Trophoblast cell (in vitro differentiated cells and primary cell): ENCODE results near the gene RPUSD2.

Experiments used
- DNase-seq, 2 donors: peaks; one replicate each; pipeline ENCODE4 v3.0.0-alpha.2; 2016
- H2AFZ ChIP-seq: 2 replicates; pipeline ENCODE4 v1.6.1; 2013; ENCODE audit warnings: low read length, moderate library complexity, mild to moderate bottlenecking; ENCODE audit not compliant: insufficient read depth, poor library complexity
- H2AK5ac ChIP-seq: 2 replicates; pipeline ENCODE4 v1.6.1; 2013; ENCODE audit warnings: mild to moderate bottlenecking, low read length
- H2BK120ac ChIP-seq: 2 replicates; pipeline ENCODE4 v1.6.1; 2013; ENCODE audit warnings: low read length, mild to moderate bottlenecking, moderate library complexity; ENCODE audit not compliant: insufficient read depth, poor library complexity
- H2BK12ac ChIP-seq: 2 replicates; pipeline ENCODE4 v1.6.1; 2013; ENCODE audit warnings: mild to moderate bottlenecking, low read length, moderate library complexity
- H2BK5ac ChIP-seq: 2 replicates; pipeline ENCODE4 v1.6.1; 2013; ENCODE audit warnings: low read length, low read depth, moderate library complexity, mild to moderate bottlenecking; ENCODE audit not compliant: poor library complexity
- H3K14ac ChIP-seq: 2 replicates; pipeline ENCODE4 v1.6.1; 2013; ENCODE audit warnings: mild to moderate bottlenecking, low read length
- H3K18ac ChIP-seq: 2 replicates; pipeline ENCODE4 v1.6.1; 2013; ENCODE audit warnings: mild to moderate bottlenecking, low read length
- H3K23ac ChIP-seq: 2 replicates; pipeline ENCODE4 v1.6.1; 2013; ENCODE audit warnings: low read length
- H3K27ac ChIP-seq: 2 replicates; pipeline ENCODE4 v1.5.1; 2013; ENCODE audit warnings: low read depth, mild to moderate bottlenecking, inconsistent platforms, low read length, moderate library complexity
- H3K27me3 ChIP-seq: 2 replicates; pipeline ENCODE4 v1.6.1; 2013; ENCODE audit warnings: inconsistent platforms, mild to moderate bottlenecking, low read length, moderate library complexity; ENCODE audit not compliant: insufficient read depth
- H3K36me3 ChIP-seq, 2 experiments: 1 replicate in 1 of 2; 2 replicates in 1 of 2; pipeline ENCODE4 v1.6.1; 2013; ENCODE audit warnings: low read length in 2 of 2, mild to moderate bottlenecking in 2 of 2, moderate library complexity in 1 of 2; ENCODE audit not compliant: insufficient read depth in 2 of 2, control insufficient read depth in 1 of 2
- H3K4ac ChIP-seq: 2 replicates; pipeline ENCODE4 v1.6.1; 2013; ENCODE audit warnings: low read depth, mild to moderate bottlenecking, low read length, moderate library complexity
- H3K4me1 ChIP-seq, 2 experiments: 1 replicate in 1 of 2; 2 replicates in 1 of 2; pipeline ENCODE4 v1.6.1; 2013; ENCODE audit warnings: low read length in 2 of 2, mild to moderate bottlenecking in 2 of 2, moderate library complexity in 1 of 2; ENCODE audit not compliant: insufficient read depth in 2 of 2, control insufficient read depth in 1 of 2
- H3K4me2 ChIP-seq: 2 replicates; pipeline ENCODE4 v1.6.1; 2013; ENCODE audit warnings: inconsistent platforms, mild to moderate bottlenecking, low read length, moderate library complexity
- H3K4me3 ChIP-seq: 2 replicates; pipeline ENCODE4 v1.5.1; 2013; ENCODE audit warnings: mild to moderate bottlenecking, low read depth, low read length, inconsistent platforms
- H3K79me1 ChIP-seq: one replicate; pipeline ENCODE4 v1.6.1; 2013; ENCODE audit warnings: low read length
- H3K79me2 ChIP-seq: 2 replicates; pipeline ENCODE4 v1.6.1; 2013; ENCODE audit warnings: low read length, mild to moderate bottlenecking; ENCODE audit not compliant: control insufficient read depth, insufficient read depth, poor library complexity
- H3K9ac ChIP-seq: 2 replicates; pipeline ENCODE4 v1.6.1; 2013; ENCODE audit warnings: mild to moderate bottlenecking, low read length
- H3K9me3 ChIP-seq: 2 replicates; pipeline ENCODE4 v1.6.1; 2013; ENCODE audit warnings: low read depth, mild to moderate bottlenecking, control low read depth, inconsistent platforms, low read length; ENCODE audit not compliant: insufficient read depth
- H4K12ac ChIP-seq: 2 replicates; pipeline ENCODE4 v1.6.1; 2013; ENCODE audit warnings: low read depth, mild to moderate bottlenecking, low read length, moderate library complexity
- H4K8ac ChIP-seq: 2 replicates; pipeline ENCODE4 v1.6.1; 2013; ENCODE audit warnings: low read depth, mild to moderate bottlenecking, low read length, moderate library complexity
- H4K91ac ChIP-seq: one replicate; pipeline ENCODE4 v1.6.1; 2013; ENCODE audit warnings: low read depth, mild to moderate bottlenecking, low read length, moderate library complexity
- WGBS: extraction: QIAGEN DNeasy Blood & Tissue Kit; methylation state at CpG from one replicate; pipeline ENCODE4 v1.1.7; 2013; ENCODE audit warnings: missing lambda C conversion rate; ENCODE audit not compliant: insufficient read length, insufficient coverage; ENCODE audit errors: extremely low coverage; 5-methylcytosine and 5-hydroxymethylcytosine counted together

RPUSD2 gene

GRCh38 chr15:40533763-40534364, 35.2 kb upstream of the RPUSD2 start:
- H3K9ac ChIP-seq: no peak overlapping the region
- DNase-seq: no peak
- no peaks in the 10 kb centered on the region for H3K4me1 ChIP-seq
- H2AK5ac ChIP-seq: no peak overlapping the region
- no peak overlapping the region for H3K14ac ChIP-seq
- no peaks in the 10 kb centered on the region for H3K27me3 ChIP-seq
- no peak overlapping the region for H3K4ac ChIP-seq
- no CpG with 5 or more reads among the region's 4 CpGs for WGBS
- no peaks in the 10 kb centered on the region for H3K79me1 ChIP-seq
- H4K8ac ChIP-seq: no peak overlapping the region
- H2BK5ac ChIP-seq: no peak overlapping the region
- H3K4me2 ChIP-seq: no peak overlapping the region
- no peak overlapping the region for H3K4me3 ChIP-seq
- H3K27ac ChIP-seq: no peak overlapping the region
- no peak overlapping the region for H3K23ac ChIP-seq
- no peak overlapping the region for H4K91ac ChIP-seq
- no peak overlapping the region for H2AFZ ChIP-seq
- no peak overlapping the region for H3K18ac ChIP-seq
- H3K36me3 ChIP-seq: no peaks in the 10 kb centered on the region
- H2BK12ac ChIP-seq: no peak overlapping the region
- H2BK120ac ChIP-seq: no peak overlapping the region
- H3K79me2 ChIP-seq: no peaks in the 10 kb centered on the region
- no peaks in the 10 kb centered on the region for H3K9me3 ChIP-seq
- H4K12ac ChIP-seq: no peak overlapping the region

GRCh38 chr15:40534371-40534770, 34.7 kb upstream of the RPUSD2 start:
- Histone ChIP-seq H3K9ac (no peak overlapping the region), H3K9me3 (no peaks in the 10 kb centered on the region), H2BK12ac (no peak overlapping the region), H3K4ac (no peak overlapping the region), H3K79me1 (no peaks in the 10 kb centered on the region), H4K8ac (no peak overlapping the region), H3K79me2 (no peaks in the 10 kb centered on the region), H2BK5ac (no peak overlapping the region), H3K18ac (no peak overlapping the region), H3K4me1 (no peaks in the 10 kb centered on the region), H2AFZ (no peak overlapping the region), H3K14ac (no peak overlapping the region), H2AK5ac (no peak overlapping the region), H2BK120ac (no peak overlapping the region), H4K12ac (no peak overlapping the region), H3K27me3 (no peaks in the 10 kb centered on the region), H3K27ac (no peak overlapping the region), H3K4me3 (no peak overlapping the region), H3K23ac (no peak overlapping the region), H3K4me2 (no peak overlapping the region), H4K91ac (no peak overlapping the region), H3K36me3 (no peaks in the 10 kb centered on the region)
- no peak for DNase-seq
- WGBS: no CpG with 5 or more reads among the region's 5 CpGs

- Histone ChIP-seq H3K9me3 (peaks cover 3% of the 10 kb centered on the region), H2AFZ (no peak overlapping the region), H2AK5ac (no peak overlapping the region), H2BK5ac (no peak overlapping the region), H4K91ac (no peak overlapping the region), H3K14ac (no peak overlapping the region), H3K4me3 (no peak overlapping the region), H3K4me1 (no peaks in the 10 kb centered on the region), H3K79me1 (no peaks in the 10 kb centered on the region), H3K9ac (no peak overlapping the region), H3K36me3 (no peaks in the 10 kb centered on the region), H3K27ac (no peak overlapping the region), H2BK120ac (no peak overlapping the region), H3K18ac (no peak overlapping the region), H2BK12ac (no peak overlapping the region), H4K8ac (no peak overlapping the region), H3K79me2 (no peaks in the 10 kb centered on the region), H3K4ac (no peak overlapping the region), H4K12ac (no peak overlapping the region), H3K23ac (no peak overlapping the region), H3K27me3 (no peaks in the 10 kb centered on the region), H3K4me2 (no peak overlapping the region)
- no peak for DNase-seq
- WGBS: no CpG with 5 or more reads among the region's 5 CpGs
Observed at GRCh38 chr15:40536501-40536900, 32.6 kb upstream of the RPUSD2 start.

GRCh38 chr15:40538976-40539375, 30.1 kb upstream of the RPUSD2 start:
- H3K79me1 ChIP-seq: no peaks in the 10 kb centered on the region
- H4K91ac ChIP-seq: no peak overlapping the region
- H3K18ac ChIP-seq: no peak overlapping the region
- H3K4ac ChIP-seq: no peak overlapping the region
- no CpG with 5 or more reads among the region's 6 CpGs for WGBS
- H3K14ac ChIP-seq: no peak overlapping the region
- H3K79me2 ChIP-seq: no peaks in the 10 kb centered on the region
- H3K23ac ChIP-seq: no peak overlapping the region
- no peak overlapping the region for H2BK5ac ChIP-seq
- no peak overlapping the region for H2AK5ac ChIP-seq
- H3K4me2 ChIP-seq: no peak overlapping the region
- no peak overlapping the region for H4K8ac ChIP-seq
- no peaks in the 10 kb centered on the region for H3K4me1 ChIP-seq
- no peak for DNase-seq
- no peak overlapping the region for H2BK120ac ChIP-seq
- no peak overlapping the region for H2AFZ ChIP-seq
- no peak overlapping the region for H3K9ac ChIP-seq
- no peak overlapping the region for H4K12ac ChIP-seq
- no peaks in the 10 kb centered on the region for H3K36me3 ChIP-seq
- no peak overlapping the region for H3K4me3 ChIP-seq
- no peak overlapping the region for H3K27ac ChIP-seq
- H3K27me3 ChIP-seq: no peaks in the 10 kb centered on the region
- H3K9me3 ChIP-seq: peaks cover 3% of the 10 kb centered on the region
- no peak overlapping the region for H2BK12ac ChIP-seq
